PFSK-1 (cell line): ENCODE results near the gene NUDT8.

ENCODE experiments used
- FOXP2 ChIP-seq: optimal IDR thresholded peaks from 2 replicates; pipeline ENCODE3; 2011; ENCODE audit warnings: borderline replicate concordance, control low read depth, inconsistent platforms; ENCODE audit not compliant: insufficient read depth; ENCODE audit errors: extremely low read length, extremely low read depth
- POLR2AphosphoS5 ChIP-seq: IDR thresholded peaks from 2 replicates; pipeline ENCODE4 v1.6.1; 2012; ENCODE audit warnings: low read depth, mild to moderate bottlenecking, control low read depth, low read length, moderate library complexity
- REST ChIP-seq, 2 experiments: IDR thresholded peaks; 2 replicates each; pipeline versions ENCODE4 v1.6.1 to v1.8.0; 2011 to 2012; ENCODE audit warnings: low read depth in 2 of 2, low read length in 2 of 2, control low read depth in 1 of 2, inconsistent platforms in 1 of 2, mild to moderate bottlenecking in 1 of 2, moderate library complexity in 1 of 2; ENCODE audit not compliant: insufficient read depth in 1 of 2
- SIN3A ChIP-seq: IDR thresholded peaks from 2 replicates; pipeline ENCODE4 v1.6.1; 2012; ENCODE audit warnings: mild to moderate bottlenecking, low read length, moderate library complexity, borderline replicate concordance; ENCODE audit not compliant: insufficient read depth
- TAF1 ChIP-seq: IDR thresholded peaks from 2 replicates; pipeline ENCODE4 v1.6.1; 2012; ENCODE audit warnings: low read length, control low read depth, borderline replicate concordance; ENCODE audit not compliant: insufficient read depth

The NUDT8 gene

DNA sequence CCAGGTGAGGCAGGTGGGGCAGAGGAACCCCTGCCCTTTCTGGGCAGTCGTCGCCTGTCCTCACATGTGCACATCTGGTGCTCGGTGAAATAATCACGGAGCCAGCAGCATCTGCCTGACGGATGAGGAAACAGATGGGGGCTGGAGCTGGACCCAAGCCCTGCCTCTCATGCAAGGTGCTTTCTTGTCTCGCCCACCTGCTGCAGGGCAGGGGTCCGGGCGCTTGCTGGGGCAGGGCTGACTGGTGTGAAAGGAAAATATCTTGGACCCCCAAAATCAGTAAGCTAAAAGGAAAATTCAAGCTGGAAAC is 41.4 kb upstream of the NUDT8 start:
- TF ChIP-seq POLR2AphosphoS5 = no peak
- TF ChIP-seq TAF1 = no peak
- no peak for TF ChIP-seq REST (IDR thresholded peaks at IDR 0.05; ENCODE audit: insufficient read depth in 1 of 2, low read depth in 2 of 2, low read length in 2 of 2)
- TF ChIP-seq FOXP2 = no peak
- TF ChIP-seq SIN3A = no peak

DNA sequence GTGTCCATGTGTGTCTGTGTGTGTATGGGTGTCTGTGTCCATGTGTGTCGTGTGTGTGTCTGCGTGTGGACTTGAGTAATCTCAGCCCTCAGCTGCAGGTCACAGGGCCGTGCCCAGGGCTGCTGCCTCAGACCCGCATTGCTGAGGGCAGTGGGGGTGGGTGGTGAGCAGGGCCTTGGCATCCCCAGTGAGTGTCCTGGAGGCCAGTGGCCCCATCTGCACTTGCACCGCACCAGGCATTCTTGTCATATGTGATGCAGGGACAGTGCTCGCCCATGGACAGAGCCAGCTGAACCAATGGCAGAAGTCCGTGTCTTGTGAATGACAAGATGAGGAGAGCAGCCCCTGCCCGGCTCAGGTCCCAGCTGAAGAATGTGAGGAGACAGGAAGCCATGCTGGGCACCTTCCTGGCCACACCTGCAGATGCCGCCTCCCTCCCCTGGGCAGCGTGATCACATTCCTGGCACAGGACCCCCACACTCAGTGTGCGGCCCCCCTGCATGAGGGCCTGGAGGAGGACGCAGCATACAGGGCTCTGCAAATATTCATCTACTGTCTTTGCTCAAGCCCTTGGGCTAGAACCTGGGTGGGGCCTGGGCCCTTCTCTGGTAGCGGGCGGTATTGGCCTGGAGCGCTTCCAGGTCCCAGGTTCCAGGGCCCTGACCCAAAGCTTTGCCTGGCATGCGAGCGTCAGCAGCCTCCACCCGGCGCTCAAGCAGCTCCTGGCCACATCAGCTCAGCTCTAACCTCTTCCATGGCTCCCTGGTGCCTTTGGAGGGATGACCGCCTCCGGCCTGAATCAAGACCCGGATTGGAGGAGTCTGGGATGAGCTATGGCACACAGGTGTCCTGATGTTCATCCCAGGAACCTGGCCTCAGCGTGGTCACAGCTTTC is 40.8 kb upstream of the NUDT8 start:
- TF ChIP-seq POLR2AphosphoS5 (no peak), FOXP2 (no peak), REST (IDR thresholded peaks at IDR 0.05; ENCODE audit: insufficient read depth in 1 of 2, low read depth in 2 of 2, low read length in 2 of 2) (no peak), SIN3A (no peak)

DNA sequence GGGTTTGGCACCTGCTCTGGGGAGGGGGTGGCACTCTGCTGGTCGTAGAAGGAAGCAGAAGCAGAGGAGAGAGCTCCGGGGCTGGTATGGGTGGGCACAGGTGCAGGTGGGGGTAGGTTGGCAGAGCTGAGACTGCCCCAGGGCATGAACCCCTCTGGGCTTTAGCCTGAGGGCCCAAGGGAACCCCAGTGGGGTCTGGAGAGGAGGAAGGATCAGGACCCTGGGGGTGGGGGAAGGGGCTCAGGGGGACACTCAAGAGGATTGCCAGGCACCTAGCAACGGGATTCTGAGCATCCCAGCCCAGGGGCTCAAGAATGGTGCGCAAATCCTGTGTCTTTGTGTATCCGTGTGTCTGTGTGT is 38.4 kb upstream of the NUDT8 start:
- no peak for TF ChIP-seq FOXP2
- TF ChIP-seq TAF1 = no peak
- TF ChIP-seq REST (IDR thresholded peaks at IDR 0.05; ENCODE audit: insufficient read depth in 1 of 2, low read depth in 2 of 2, low read length in 2 of 2) = no peak
- TF ChIP-seq SIN3A = no peak
- TF ChIP-seq POLR2AphosphoS5 = no peak

DNA sequence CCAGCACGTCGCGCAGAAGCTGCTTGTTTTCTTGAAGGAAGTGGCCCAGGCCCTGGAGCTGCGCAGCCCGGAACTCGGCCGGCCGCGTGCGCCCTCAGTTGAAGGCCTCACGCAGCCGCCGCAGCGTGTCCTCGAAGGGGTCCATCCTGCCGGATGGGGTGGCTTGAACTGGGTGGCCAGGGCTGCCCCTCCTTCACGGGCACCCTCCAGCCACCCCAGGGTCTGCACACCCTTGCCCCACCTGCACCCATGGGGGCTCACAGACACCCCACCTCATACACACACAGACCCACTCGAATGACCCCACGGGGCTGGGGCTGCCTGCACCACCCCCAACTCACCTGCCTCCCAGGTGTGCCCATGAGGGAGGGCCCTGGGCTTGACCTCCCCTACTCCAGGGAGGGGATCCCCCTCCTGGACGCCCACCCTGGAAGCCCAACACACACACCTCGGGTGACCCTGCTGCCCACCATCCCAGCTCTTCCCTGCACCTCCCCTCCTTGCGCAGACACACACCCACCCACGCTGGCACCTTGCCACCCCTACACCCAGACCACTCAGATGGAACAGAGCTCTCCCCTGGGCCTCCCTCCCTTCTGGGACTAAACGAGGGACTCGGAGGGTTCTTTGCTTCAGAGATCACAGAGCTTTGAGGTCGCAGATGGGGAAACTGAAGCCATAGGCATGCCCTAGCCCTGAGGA is 37.9 kb upstream of the NUDT8 start:
- no peak for TF ChIP-seq POLR2AphosphoS5
- no peak for TF ChIP-seq FOXP2
- no peak for TF ChIP-seq REST (IDR thresholded peaks at IDR 0.05; ENCODE audit: insufficient read depth in 1 of 2, low read depth in 2 of 2, low read length in 2 of 2)
- no peak for TF ChIP-seq SIN3A
- TF ChIP-seq TAF1 = no peak
